Stimulated activated CD8-positive, alpha-beta memory T cell treated with anti-CD3 and anti-CD28 coated beads, Interleukin-7, amount 100 ng/mL, for 4 hours (primary cell): Measurements from ENCODE around the gene PCLO.
"Not testable (repeated sequence)": the region's sequence is repeated elsewhere in the genome, so short reads cannot be mapped to it uniquely, and the experiment has no call there.

Source experiments
- DNase-seq, 2 donors: peaks; one replicate each; pipeline ENCODE4 v3.0.0-alpha.2; 2020; ENCODE audit warnings: low read depth in 2 of 2

Gene PCLO

DNA sequence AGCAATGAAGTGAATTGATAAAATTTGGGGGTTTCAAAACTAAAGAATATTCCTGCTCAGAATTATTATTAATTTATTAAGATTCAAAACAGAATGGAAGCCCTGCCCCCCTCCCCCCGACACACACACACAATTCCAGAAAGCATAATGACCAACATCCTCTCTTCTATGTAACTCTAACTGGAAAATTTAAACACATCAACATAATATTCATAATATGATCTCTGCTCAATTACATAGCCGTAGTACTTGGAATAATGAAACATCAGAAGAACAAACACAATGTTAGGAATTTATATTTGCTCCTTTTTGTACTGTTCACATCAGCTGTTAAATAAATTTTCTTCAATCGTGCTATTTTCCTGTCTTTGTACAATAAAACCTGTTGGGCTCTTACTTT lies 20.8 kb downstream of the PCLO start:
- DNase-seq, result no peak

DNA sequence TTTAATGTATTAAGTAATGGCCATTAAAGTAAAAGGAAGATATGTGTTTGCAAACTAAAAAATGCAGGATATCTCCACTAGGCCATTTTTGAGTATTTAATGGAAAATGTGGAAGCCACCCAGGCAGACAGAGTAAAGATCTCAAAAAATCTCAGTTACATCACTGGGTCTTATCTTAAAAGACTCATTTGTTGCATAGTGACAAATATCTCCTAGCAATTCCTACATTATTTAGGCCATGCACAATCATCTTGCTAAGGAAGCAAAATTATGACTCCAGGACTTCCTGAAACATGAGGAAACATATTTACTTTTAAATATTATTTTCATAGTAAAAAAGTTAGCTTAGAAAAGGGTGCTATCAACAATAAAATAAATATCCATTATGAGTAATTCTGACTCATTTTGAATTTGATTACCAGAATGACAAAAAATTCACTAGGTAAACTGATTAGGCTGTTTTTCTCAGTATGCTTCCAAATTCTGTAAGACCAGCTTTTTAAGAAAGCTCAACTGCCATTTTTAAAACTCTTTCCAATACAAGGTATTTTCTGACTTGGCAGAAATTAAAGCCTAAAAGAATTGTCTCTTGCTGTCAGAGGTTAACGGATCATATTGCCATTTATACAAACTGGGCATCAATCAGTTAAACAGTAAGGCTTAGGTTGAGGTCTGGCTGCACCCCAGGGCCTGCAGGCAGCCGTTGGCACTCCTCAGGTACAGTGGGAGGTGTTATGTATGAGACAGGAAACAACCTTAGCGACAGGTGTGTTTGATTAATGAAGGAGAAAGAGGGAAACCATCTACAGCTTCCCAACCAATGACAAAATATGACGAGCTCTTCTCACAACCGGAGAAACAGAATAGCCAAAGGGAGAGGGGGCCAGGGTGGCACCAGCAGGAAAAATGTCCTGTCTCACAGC lies 31.8 kb downstream of the PCLO start:
- DNase-seq, result no peak

DNA sequence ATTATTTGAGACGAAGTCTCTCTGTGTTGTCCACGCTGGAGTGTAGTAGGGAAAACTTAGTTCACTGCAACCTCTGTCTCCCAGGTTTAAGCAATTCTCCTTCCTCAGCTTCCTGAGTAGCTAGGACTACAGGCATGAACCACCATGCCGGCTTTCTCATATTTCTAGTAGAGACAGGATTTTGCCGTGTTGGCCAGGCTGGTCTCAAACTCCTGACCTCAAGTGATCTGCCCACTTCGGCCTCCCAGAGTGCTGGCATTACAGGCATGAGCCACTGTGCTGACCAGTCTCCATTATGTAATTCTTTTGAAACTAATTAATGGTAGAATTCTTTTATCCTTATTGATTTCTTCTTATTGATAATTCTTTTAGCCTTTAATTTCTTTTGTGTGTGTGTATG lies 32.5 kb downstream of the PCLO start:
- DNase-seq, result no peak

DNA sequence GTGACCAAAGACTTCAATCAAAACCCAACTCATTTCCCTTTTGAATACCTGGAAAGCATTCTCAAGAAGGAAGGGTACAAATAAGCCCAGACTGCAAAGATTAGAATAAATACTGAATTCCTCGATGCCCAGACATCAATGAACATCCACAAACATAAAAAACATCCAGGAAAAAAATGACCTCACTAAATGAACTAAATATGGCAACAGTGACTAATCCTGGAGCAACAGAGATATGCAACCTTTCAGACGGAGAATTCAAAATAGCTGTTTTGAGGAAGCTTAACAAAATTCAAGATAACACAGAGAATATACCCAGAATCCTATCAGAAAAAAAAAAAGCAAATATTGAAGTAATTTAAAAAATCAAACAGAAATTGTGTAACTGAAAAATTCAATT lies 43.2 kb downstream of the PCLO start:
- DNase-seq, result no peak

DNA sequence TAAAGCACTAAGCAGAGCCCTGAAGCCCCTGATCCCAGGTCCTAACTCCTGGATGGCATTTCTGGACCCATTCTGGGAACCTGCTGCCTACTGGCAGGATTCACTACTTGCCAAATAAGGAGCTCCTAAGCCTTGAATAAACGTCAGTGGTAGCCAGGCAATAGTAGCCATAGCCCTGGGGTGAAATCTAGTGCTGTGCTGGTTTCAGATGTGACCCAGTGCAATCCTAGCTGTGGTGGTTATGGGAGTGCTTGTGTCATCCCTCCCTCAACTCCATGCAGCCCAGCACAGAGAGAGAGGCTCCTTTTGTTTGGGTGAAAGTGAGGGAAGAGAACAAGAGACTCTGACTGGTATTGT lies 43.7 kb downstream of the PCLO start:
- no peak for DNase-seq

DNA sequence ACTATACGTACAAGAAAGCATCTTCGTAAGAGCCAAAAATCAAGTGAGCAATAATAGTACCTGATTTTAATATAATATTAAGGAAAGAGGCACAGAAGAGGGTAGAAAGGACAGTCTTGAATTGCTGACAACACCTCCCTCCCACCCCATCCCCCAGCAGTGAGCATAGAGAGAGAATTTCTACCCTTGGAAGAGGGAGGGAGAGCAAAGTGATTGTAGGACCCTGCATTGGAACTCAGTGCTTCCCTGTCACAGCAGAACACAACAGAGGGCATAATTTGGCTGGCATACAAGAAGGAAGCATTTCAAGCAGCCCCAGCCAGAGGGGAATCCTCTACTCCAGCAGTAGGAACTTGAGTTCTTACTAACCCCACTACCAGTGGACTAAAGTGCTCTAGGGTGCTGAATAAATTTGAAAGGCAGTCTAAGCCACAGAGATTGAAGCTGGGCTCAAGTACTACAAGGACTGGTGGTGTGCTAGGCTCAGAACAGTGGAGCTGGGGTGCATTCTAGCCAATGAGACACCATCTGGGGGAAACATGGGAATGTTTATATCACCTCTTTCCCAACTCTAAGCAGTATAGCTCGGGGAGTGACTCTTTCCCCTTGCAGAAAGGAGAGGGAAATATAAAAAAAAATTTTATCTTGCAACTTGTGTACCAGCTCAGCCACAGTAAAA lies 44.2 kb downstream of the PCLO start:
- DNase-seq, result no peak

DNA sequence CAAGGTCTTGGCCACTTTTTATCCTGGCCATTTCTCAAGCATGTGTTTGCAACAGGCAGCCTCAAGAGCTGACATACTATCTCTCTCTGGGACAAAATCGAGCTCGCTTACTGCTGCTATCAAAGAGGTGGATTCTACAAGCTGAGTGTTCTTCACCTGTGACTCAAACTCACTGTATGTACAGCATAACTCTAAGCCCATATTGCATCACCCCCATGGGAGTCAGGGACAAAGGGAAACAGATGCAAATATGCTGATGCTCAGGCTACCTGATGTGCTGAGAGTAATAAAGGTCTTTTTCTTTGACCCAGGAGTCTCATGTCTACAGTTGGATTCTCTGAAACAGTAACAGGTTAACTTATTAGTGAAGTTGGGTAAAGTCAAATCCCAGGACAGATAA lies 45.2 kb downstream of the PCLO start:
- no peak for DNase-seq

DNA sequence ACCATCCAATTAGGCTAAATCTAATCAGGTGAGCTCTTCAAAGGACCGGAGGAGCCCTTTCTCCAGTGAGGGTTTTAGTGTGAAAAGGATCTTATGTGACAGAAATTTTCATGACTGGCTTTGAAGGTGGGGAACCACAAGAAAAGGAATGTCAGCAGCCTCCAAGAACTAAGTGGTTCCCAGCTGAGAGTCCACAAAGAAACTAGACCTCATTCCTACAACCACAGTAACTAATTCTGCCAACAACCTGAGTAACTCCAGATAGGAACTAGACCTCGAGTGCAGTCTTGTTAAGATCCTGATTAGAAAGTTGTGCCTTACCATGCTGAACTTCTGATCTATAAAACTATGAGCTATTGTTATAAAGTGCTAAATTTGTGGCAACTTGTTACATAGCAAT lies 51.3 kb downstream of the PCLO start:
- no peak for DNase-seq

DNA sequence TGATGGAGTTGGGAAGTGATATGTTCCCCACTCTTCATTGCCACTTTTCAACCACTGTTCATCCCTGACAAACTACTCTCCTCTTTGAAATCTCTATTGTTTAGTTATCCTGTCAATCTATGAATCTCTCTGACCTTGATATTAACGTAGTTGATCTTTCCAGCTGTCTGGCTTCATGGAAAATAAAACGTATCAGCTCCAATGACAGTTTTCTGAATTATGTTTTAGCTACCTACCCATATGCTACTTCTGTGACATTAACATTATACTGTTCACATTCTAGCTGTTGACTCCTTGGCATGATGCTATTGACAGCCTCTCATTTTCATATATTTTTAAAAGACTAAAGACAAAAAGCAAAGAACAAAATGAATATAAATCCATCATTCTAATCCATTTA lies 53.3 kb downstream of the PCLO start:
- DNase-seq, result no peak

DNA sequence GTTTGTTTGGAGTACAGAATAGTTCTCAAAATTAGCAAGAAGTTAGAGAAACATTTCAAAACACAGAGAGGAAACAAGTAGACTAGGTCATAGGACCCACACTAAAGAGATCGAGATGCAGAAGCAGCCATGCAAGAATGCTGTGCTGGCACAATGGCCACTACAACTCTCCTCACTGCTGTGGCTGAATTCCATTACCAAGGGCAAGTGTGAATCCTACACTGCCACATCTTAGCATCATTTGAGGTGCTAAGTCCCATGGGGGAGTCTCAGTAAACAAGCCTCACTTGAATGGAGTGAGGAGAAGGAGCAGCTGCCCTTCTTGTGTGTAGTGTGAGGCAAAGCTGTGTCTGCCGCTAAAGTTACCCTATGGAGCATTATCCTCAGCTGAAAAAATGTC lies 56.7 kb downstream of the PCLO start:
- no peak for DNase-seq

DNA sequence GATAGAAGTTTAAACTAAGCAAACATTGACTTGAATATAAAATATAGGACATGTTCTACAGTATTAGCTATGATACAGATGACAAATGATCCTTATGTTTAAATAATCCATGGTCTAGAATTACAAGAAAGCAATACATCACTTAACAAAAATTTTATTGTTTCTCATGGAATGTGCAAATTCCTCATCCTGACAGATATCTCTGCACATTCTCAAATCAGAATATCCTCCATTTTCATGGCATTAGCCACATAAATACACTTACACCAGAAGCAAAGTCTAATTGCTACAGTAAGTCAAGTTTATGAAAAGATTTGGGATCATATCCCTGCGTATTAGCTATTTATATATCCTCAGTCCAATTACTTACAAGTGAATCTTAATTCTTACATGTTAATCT lies 57.6 kb downstream of the PCLO start:
- no peak for DNase-seq

DNA sequence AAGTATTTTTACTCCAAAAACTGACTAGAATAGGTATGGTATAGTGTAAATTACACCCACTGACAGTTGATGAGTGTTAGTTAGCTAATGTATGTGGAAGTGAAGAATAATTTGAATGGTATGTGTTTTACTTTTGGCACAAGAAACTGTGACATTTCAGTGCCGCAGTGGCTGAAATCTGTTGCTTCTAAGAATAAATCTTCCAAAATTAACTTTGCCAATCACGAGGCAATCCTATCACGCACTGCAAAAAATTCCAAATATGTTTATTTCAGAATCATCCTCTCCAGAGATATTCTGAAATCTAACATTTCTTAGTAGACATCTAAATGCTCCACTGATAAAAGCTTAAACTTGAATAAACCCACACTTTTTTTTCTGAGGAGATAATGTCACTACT lies 61.2 kb downstream of the PCLO start:
- DNase-seq, result no peak

DNA sequence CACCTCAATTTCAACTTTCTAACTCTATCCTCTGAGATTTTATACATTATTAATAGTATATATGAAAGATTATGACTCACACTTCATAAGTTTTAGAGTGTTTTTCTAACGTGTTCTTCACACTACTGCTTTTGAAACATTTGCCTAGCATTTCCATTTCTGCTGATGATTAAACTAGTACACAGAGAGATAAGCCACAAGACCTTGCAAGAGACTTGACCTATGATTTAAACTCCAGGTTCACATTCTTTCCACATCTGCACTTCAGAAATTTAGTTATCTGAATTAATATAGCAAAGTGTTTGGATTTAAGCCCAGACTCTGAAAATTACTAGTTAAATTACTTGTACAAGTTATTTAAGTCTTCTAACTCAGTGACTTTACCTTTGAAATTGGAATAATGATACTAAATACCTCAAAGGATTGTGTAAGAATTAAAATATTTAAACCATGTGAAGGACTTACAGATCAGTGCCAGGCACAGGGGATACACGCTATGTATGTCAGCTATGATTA lies 66.6 kb downstream of the PCLO start:
- no peak for DNase-seq

DNA sequence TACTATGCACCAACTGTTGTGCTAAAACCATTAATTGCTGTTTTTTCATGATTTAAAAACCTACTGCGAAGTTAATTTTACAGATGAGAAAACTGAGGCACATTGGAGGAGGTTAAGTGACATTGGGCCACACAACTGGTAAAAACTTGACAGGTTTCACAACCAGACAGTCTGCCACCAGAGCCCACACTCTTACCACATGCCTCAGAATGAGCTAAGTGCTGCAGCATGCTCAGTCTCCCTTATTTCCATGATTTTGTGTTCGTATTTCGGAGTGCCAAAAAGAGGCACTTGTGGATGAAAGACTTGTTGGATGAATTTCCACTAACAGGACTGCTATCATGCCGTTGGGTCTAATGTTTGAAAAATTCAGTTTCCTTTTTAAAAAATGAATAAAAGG lies 77.4 kb downstream of the PCLO start:
- no peak for DNase-seq

DNA sequence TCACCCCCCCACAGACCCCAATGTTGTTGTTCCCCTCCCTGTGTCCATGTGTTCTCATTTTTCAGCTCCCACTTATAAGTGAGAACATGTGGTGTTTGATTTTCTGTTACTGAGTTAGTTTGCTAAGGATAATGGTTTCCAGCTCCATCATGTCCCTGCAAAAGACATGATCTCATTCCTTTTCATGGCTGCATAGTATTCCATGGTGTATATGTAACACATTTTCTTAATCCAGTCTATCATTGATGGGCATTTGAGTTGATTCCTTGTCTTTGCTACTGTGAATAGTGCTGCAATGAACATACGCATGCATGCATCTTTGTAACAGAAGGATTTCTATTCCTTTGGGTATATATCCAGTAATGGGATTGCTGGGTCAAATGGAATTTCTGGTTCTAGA lies 82.8 kb downstream of the PCLO start:
- not testable (repeated sequence) for DNase-seq

DNA sequence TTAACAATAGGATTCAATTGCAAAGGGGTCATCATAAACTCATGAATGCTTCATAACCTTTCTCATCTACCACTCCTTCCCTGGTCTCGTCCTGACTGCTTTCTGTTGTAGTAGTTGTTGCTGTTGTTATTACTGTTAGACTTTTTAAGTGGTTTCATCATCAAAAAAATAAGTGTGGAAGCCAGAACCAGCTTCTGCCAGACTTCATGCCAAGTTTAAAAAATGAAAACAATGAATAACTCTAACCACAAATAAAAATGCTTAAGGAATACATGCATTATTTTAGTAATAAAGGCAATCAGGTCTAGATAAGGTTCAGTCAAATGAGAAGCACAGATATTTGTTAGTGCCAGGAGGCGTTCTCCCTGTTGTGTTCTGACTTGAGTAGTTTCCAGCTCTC lies 85.4 kb downstream of the PCLO start:
- no peak for DNase-seq

DNA sequence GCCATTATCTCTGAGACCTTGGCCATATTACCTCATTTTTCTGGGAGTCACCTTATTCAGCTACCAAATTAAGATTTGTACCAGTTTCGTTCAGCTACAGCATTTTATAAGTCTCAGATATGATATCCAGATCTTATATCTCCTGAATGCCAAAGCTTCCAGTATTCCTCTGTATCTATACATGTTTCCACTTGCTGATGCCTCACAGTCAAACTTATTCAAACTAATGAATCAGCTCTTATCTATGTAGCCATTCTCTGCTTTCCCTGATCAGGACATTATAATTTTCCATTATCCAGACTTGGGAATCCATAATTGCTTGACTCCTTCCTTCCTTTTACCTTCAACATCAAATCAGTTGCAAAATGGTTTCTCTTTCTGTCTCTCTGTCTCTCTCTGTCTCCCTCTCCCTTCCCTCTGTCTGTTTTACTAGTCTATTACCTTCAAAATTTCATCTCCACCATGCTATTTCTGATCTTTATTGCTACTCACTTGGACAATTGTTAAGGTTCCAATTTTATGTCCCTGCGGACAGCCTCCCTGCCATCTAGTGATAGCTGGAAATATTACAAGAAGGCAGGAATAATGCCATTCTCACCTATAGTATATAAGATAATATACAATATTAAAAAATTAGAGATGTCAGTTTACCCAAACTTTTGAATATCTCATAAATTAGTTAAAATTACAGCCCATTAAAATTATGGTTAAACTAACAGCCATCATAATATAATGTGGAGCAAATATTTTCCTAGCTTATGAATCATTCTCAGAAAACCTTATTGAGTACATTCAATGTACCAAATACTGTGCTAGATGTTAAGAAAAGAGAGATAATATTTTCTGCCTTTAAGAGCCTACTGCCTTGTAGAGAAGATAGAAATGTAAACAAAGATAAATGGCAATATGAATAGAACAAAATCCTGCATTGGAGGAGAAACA lies 89.8 kb downstream of the PCLO start:
- DNase-seq, result no peak

DNA sequence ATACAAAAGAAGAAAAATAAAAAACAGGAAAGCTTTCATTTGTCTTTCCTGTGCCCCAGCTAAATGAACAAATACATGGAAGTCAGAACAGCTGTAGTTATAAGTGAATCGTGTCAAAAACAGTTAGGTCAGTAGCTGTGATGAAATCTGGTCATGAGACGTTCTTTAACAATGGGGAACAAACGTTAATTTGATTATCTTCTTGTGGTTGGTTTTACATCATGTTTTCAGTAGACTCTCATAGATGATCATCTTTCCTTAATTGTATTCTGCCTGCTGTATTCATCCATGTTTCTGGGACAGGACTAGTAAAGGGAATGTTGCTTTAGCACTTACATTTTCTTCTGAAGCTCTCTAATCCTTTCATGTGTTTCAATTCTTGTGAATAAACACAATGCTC lies 97.0 kb downstream of the PCLO start:
- DNase-seq, result no peak

DNA sequence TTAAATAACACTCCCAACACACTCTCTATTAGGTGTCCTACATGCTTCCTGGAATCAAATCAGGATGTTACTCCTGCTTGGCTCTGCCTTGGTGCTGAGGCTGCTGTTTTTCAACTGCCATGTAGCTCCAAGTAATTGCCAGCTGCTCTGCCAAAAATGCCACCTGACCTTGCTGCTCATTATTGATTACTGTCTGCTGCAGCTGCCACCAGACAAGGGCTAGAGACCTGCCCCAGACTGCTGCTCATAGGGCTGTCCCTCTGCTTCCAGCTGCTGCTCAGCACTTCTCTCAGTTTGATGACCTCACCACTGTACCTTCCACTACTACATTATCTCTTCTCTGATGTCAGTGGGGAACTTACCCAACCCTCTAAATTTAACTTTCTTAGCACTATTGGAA lies 102.5 kb downstream of the PCLO start:
- no peak for DNase-seq

DNA sequence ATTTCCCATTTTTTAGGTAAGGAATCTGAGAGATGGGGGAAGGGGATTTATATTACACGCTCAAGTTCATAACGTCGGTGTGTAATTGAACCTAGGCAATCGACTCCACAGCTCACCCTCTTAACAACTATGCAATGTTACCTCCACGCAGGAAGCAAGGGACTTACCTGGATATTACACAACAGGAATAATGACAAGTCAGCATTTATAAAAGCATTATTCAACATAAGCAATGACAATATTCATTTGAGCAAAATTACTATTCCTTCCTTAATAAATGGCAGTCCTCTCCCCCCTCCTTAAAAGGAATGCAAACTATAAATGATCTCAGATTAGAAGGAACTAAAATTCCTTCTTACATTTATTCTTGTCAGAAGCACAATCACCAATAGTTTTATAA lies 104.0 kb downstream of the PCLO start:
- DNase-seq, result no peak

DNA sequence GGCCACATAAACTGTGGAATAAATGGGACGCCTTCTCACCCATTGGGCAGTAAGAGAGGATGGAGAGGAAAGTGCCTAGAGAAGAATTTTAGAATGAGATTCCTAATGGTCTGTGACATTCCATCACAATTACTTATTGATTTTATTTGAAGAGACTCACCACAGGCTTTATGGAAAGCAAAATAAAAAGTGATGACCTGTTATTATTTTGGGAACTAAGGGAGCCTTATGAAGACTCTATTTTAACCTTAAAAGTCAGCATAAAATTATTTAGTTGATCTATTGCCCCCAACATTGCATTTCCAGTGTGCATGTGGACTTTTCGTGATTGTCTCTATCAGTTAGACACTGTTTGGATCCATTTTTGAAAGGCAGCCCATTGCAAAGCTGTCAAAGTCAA lies 107.5 kb downstream of the PCLO start:
- DNase-seq, result no peak

DNA sequence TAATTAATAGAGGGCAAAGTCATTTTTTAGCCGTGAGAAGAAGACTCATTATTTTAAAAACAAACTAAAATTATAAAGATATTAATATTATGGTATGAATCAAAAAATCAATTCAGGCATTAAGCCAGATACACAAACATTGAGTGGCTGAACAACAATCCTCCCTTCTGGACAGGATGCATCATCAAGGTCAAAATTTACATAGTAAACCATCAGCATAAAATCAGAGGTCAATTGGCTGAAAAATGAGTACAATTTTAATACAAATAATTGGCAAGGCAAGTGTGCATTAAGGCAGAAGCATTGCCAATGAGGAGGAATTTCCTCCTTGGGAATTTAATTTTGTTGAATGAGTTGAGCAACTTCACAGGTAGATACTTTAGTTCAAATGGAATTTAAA lies 108.2 kb downstream of the PCLO start:
- no peak for DNase-seq
